Ureter (tissue), 1 donor: ENCODE results near the gene ERI3. TPM values are rescaled to one million over a fixed set of nuclear protein-coding genes. Genes with fewer than 3 reads are reported as not detected.

Source experiments
- DNase-seq: peaks from one replicate; pipeline ENCODE4 v3.0.0-alpha.2; 2020; ENCODE audit warnings: low spot score
- total RNA-seq: library from RNA; stranded (reverse); gene quantifications from one replicate; pipeline ENCODE4 v1.2.4, GENCODE V29; 2023
- donor health status: DM: yes; HTN: yes; CAD: no.

The ERI3 gene, protein sequence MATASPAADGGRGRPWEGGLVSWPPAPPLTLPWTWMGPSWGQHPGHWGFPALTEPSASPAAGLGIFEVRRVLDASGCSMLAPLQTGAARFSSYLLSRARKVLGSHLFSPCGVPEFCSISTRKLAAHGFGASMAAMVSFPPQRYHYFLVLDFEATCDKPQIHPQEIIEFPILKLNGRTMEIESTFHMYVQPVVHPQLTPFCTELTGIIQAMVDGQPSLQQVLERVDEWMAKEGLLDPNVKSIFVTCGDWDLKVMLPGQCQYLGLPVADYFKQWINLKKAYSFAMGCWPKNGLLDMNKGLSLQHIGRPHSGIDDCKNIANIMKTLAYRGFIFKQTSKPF
- total RNA-seq, result 60.9 TPM

DNA sequence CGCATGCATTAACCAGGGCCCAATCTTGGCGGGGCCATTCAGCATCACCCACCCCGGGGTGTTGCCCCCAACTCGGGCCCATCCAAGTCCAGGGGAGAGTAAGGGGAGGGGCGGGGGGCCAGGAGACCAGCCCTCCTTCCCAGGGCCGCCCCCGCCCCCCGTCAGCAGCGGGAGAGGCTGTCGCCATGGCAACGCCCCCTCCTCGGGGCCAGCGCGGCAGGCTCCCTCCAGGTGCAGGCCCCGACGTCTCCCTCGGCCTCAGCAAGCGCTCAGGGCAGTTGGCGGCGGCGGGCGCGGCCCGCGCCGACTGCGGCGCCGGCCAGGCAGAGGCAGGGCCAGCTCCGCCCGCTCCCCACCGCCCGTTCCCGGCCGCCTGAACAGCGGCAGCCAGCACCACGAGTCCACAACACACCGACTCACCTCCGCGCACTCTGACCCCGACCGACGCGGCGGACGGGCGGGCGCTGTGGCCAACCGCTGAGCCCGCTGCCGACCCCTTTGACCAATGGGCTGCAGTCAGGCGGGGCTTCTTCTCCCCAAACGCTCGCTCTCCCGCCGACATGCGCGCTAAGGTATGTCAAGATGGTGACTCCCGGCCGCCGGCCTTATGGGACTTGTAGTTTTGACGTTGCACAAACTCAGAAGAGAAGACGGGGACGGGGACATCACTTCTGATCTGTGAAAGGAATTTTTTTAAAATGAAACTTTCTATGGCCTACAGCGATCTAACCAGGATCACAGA, at the start of gene ERI3:
ERI3 (minus strand) TSS at position 418 of the 742 bp plus-strand sequence; CDS start at position 187, 231 bp downstream.
- DNase-seq, result peak; percentile 97

DNA sequence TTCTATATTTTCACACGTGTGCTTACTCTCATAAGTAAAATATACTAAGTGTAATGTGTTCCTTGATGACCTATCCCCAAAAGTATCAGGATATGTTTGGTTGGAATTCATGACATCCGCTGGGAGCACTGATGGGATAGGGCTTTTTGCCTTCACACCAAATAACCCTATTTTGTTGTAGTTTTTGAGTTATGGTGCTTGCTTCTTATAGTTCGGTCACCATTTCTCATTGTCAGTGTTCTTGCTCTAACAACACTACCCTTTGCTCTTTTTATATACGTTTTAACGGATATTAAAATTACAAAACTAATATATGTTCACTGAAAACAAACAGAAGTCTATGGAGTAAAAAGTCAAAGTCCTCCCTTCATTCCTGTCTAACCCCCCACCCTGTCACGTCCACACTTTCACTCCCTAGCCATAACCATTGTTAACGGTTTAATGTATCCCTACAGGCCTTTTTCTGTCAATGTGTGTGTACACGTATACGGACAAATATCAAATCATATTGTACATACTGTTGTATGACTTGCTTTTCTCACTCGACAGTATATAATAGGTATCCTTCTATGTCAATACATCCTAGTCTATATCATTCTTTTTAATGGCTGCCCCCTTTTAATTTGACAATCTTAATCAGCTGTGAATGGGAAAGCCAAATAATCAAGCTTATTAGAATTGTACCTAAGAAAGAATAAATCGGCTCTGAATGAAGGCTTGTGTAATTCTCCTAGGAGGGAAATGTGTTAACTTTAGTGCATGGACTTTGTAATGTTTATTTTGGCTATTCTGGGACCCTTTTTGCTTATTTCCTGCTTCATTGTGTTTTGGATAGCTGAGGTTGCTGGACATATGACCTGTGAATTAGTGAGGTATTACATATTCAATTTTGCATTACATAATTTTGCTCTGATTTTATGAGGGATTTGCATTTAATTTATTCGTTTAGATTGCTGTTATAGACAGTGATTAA, 46.5 kb upstream of the ERI3 start:
- DNase-seq, result no peak

DNA sequence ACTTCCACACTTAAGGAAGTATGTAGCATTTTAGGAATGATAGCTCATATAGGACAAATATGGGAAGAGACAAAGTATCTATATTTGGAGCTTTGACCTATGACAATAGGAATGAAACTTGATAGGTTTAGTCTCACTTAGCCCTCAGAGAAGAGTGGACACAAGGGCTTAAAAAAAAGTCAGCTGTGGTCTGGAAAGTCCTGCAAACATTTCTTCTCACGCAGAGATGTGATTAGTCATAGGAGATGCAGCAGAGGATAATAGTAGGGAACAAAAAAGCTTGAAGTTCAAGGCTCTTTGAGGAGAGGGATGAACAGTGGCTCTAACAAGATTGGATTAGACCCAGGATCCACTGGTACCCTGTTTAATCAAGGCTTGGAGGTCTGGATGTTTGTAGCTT, 35.2 kb upstream of the ERI3 start:
- DNase-seq, result no peak

DNA sequence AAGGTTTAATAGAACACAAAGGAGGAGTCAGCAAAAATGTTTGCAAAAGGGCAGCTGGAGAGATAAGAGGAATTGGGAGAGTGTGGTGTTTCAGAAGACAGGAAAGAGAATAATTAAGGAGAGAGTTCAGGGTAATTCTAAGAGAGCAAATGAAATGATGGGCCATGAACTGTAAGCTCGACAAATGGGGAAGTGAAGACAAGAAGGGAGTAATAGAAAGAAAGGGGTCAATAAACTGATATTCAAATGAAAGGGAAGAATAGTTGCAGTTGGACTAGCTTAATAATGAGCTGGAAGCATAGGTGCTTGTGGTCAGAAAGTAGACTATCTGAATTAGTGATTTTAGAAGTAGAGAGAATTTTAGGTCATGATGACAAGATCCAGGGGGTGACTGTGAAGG, 34.4 kb upstream of the ERI3 start:
- no peak for DNase-seq

DNA sequence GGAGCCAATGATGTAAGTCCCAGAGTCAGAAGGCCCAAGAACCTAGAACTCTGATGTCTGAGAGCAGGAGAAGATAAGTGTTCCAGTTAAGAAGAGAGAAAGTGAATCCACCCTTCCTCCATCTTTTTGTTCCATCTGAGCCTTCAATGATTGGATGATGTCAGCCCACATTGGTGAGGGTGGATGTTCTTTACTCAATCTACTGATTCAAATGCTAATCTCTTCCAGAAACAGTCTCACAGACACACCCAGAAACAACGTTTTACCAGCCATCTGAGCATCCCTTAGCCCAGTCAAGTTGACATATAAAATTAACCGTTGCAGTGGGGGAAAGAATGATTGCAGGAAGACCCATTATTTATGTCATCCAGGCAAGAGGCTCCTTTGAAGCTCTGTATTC, 33.5 kb upstream of the ERI3 start:
- DNase-seq, result no peak

DNA sequence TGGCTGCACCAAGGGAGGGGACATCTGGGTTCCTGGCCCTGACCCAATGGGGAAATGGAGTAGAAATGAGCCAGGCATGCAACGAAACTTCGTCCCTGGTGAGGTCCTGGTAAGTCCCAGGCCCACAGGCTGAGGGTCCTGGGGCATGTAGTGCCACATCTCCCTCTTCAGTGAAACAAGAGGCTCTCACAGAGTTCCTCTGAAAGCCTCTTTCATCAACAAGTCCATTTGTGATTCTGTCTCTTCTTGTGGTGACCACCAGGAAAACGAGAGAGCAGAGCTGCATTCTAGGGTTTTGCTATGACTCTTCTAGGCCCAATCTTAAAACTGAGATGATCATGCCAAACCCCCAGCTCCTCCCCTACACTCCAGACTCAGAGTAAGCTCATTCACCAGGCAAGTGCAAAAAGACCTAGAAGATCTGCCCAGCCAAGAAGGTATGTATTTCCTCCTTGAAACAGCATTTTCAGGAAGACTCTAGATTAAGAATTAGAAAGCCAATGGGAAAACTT, 25.7 kb upstream of the ERI3 start:
- DNase-seq, result no peak

DNA sequence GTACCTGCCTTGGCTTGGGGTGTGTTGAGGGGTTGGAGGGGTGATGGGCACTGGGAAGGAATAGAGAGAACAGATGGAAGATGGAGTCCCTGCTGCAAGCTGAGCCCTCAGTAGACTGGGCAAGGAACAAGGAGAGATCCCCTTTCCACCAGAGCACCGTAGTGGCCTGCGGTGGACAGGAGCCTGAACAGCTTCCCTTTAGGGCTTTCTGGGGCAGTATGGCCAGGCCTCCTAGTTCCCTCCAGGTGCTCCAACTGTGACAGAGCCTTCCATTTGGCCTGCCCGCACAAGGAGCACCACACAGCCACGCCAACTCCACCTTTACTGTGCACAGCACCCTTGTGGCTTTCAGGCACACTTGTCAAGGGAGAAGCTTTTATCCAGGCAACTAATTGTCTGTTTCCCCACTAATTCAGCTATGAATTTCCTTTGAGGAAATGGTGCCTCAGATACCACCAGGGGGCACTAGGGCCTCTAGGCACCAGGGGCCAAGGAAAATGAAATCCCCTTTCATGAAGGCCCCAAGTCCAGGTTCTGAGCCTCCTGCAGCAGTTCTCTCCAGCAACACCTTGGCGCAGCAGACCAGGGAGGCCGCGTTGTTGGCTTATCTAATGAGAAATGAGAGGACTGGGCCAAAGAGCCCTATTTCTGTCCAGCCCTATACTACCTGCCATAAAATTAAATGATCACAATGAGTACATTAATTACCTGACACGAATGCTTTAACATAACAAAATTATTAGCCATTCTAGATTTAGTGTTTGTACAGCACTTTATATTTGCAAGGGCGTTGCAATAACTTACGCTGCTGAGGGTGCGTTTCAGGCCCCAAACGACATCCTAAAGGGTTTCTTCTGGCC, 23.1 kb upstream of the ERI3 start:
- peak; percentile 53 for DNase-seq

DNA sequence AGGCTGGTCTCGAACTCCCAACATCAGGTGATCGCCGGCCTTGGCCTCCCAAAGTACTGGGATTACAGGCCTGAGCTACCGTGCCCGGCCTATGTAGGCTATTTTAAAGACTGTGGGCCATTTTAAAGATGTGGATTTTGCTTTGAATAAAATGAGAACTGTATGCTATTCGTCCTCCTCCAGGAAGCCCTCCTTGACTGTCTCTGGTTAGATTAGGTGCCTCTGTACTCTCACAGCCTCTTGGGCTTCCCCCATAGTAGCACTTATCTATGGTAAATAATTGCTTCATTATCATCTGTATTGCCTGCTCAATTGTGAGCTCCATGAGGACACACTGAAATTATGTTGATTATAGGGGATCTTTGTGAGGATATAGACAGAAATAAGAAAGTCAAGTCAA, 20.5 kb upstream of the ERI3 start:
- no peak for DNase-seq

DNA sequence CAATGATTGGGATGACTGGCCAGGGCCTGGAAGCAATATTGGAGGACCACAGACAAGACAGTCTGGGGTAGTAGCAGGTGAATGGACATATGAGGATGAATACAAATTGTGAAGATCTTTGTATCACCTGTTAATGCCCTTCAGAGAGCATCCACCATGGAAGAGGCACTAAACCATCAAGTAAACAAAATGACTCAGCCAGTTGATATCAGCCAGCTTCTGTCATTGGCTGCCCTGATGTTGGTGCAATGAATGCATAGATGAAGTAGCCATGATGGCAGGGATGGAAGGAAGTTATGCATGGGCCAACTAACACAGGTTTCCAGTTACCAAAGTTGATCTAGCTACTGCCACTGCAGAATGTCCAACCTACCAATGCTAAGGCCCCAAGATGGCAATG, 16.1 kb upstream of the ERI3 start:
- DNase-seq, result no peak

DNA sequence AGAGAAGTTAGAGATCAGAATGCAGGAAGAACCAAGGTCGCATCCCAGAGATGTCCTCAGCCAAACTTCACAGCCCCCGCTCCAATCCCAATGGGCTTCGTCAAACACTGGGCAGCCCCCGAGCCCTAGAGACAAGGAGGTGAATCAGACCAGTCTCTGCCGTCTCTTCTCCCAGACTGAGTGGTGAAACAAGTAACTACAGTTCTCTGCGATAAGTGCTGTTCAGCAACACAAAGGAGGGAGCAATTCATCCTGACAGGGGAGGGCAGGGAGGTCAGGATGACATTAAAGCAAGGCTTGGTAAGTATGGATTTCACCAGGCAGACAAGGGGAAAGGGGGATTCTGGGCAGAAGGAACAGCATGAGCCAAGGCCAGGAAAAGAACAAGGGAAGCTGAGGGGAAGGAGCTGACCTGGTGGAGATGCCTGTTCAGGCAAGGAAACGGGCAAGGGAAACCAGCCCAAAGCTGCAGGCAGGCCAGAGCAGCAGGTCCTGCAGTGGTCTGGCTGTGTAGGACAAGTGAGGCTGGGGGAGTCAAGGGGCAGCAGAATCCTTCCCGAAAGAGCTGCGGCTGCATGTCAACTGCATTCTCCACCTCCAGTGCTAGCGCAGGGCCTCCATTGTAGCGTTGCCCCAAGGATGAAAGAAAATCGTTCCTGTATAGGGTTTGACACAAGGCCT, 13.6 kb upstream of the ERI3 start:
- no peak for DNase-seq

DNA sequence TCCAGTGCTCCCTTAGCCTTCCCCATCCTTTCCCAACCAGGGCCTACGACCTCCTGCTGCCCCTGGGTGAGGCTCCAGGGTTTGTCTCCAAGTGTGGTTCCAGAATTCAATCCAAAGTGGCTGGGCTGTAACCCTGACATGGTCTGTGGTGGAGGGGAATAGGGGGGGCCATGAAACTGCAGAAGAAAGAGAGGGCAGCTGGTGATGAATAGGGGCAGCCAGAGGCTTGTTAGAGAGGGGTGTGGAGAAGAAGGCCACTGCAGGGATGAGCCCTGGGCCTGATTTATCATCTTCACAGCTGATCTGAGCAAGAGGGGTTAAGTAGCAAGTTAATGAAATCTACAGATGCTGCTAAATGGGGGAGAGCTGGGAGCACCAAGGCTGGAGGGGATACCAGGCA, 12.9 kb upstream of the ERI3 start:
- no peak for DNase-seq

DNA sequence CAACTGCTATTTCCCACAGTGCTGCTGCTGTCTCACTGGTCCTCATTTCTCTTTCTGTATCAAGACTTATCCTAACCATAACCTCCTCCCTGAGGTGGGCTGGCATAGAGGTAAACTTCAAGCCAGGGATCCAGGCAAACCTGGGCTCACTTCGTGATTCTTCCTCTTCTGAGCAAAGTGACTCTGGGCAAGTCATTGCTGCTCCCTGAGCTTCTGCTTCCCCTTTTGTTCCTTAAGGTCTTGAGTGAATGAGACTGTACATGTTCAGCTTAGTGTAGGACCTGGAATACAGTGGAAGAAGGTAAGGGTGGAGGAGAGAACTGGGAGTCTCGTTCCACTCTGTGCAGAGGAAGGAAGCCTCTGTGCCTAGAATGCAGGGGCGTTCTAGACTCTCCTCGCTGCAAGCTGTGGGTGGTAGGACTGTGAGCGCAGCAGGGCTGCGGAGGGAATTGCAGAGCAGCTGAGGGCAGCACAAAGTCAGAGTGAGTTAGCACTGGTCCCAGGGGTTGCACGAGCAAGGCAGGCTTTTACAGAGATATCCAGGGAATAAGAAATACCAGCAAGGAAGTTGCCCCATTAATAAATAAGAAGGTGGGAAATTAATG, 11.4 kb upstream of the ERI3 start:
- DNase-seq, result no peak

DNA sequence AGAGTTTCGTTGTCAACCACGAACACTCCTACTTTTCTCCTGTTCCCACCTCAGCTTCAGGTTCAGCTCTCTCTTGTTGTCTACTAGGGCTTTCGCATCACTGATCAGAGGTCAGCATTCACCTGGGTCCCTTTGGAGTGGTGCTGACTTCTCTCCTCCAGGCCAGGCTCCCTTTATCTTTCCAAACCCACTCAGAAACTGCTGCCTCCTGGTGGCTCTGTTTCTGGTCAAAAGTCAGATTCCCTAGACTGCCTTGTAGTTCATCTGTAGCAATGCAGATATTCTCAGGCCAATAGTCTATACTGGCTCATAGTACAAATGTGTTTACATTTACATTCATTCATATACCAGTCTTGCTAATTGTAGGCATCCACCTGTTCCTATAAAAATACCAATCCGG, 6.4 kb upstream of the ERI3 start:
- DNase-seq, result no peak

DNA sequence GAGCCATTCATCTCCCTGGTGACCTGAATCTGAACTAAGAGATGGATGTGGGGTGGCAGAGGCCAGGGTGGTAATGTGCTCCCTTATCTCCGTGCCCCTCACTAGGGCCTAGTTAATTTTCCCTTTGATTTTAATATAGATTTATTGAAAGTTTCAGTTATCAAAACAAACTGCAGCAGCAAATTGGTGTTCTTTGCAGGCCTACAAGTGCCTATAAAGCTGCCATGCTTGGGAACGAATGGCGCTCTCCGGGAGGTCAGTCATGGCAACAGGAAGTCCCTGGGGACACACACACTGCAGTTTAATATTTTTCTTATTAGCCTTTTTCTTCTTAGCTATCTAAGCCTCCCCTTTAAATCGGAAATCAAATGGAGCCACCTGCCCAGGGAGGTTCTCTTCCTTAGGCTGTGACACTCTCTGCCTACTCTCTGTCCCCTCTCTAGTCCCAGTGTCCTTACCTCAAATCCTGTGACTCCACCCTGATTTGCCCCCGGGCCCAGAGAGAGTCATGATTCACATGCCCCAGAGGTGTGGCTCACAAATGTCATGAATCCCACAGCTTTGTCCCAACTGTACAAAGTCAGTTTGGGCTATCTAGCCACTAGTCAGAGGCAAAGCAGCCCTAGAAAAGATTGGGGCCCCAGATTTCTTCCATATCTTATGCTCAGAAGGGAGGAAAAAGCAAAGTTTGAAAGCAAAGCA, 4.3 kb upstream of the ERI3 start:
- no peak for DNase-seq

DNA sequence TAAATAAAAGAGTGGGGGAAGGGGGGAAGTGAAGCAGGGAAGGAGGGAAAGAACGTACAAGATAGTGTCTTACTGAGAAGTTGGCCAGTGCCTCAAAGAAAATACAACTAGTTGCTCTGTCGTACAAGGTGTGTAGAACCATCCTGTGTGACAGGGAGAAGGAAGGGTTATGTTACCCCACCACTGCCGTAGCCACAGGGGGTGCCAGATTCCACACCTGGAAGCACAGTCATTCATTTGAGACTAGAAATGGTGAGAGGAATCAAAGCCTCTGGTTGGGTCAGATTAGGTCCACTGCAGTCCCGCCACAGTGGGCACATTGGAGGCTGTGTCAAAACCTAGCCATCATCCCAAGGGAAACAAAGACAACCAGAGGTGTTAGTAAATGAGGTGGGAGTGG, 2.7 kb upstream of the ERI3 start:
- no peak for DNase-seq

DNA sequence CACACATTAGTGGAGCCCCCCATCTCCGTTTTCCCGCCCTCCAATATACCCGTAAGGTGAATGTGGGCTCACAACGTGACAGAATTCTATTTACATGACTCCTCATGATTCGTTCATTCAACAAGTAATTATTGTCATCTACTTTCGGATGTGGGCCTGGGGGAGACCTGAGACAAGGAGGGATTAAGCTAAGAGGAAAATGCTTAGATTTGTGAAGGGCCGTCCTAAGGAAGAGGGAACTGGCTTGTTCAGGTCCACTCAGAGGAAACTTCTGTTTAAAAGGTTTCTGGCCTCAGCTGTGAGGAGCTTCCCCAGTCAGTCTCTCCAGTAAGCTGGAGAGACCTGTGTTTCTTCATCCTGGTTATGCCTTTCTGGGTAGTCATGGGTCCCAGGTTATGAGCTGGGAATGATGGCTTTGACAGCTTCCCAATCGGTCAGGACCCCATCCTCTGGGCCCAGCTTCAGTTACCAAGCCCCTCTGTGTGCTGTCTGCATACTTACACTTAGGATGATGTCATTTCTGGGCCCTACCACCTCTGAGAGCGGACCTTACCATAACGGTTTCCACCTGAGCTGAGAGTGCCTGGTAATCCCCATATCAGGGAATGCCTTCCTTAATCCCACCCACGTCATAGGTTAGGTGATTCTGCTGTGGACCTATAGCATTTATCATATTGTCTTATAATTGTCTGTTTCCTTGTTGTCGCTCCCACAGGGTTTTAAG, 687 bp upstream of the ERI3 start:
- DNase-seq, result no peak

DNA sequence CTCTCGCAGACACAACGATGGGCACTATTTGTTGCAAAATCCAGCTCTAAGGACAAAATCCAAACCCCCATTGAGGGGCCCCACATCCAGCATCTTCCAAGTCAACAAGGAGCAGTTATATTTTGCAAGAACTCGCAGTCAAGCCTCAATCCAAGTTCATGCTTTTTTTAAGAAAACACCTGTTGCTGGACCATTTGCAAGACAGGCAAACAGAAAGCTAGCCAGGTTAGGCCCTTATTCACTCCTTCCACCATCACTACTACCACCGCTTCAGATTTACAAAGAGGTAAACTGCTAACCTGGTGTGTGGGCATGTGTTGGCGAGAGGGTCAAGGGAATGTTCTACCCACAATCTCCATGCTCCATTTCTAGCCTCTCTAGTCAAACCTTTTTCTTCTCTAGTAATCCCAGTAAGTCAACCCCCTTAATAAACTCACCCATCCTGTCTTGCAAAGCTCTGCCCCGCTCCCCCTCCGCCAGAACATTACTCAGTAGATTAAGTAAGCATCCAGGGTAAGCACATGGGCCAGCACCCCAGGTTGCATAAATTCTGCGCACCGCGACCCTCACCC, 703 bp downstream of the ERI3 start:
- no peak for DNase-seq

DNA sequence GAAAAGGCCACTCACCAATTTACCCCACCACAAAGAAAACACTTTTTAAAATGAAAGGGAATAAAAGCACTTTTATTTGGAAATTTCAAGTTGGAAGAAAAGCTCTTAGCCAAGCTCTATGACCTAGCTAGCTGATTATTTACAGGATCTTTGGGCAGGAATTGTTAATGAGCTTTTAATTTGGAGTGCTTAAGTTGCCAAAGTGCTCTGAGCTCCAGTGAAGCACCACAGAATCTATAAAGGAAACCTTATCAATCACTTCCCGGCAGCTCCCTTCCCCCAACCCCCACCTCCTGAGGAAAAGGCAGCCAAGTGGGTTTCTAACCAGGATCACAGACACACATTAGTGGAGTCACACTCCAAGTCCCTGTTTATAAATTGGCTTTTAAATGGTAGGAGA, 1.5 kb downstream of the ERI3 start:
- DNase-seq, result no peak
